ENCODE results near the gene FGD5.

DNA sequence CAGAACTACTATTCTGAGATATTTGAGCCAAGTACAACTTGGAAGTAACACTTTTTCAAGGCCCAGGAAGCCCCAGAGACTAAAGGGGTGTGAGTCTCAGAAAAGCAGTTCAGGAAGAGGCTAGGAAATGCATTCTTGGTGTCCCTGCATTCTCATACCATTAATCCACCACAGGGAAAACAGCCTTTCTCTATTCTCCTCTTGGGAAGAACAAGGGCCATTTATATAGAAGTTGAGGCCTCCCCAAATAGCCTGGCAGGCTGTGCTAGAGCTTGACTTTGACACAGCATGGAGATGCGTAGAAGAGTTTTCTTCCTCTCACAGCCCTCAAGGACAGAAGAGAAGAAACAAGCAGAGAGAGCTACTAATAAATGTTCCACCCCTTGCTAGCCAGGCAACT lies 123.1 kb downstream of the FGD5 start:
- TF ChIP-seq POLR2AphosphoS5 (IDR thresholded peaks at IDR 0.05; ENCODE audit: low read depth, low read length) (no peak), TAF1 (IDR thresholded peaks at IDR 0.05; ENCODE audit: borderline replicate concordance, low read depth, low read length) (no peak), POLR2A (IDR thresholded peaks at IDR 0.05; ENCODE audit: low read depth, low read length) (no peak)

Data from GM12892 (cell line).